ENCODE results near the gene CHGA. TPM values are rescaled to one million over a fixed set of nuclear protein-coding genes. Genes with fewer than 3 reads are reported as not detected.

Gene CHGA
- total and polyA plus RNA-seq, 2 of the 13 experiments (the other 11 are each of a cell fraction or from before 2014, with no cell fraction given): not detected

GRCh38 chr14:92922883-92923743 is at the start of gene CHGA (continued):
- TF ChIP-seq ZNF558 (CRISPR knock-in tag; IDR thresholded peaks at IDR 0.05; ENCODE audit: borderline replicate concordance): peak; percentile 97; the same call in 1 of the 2 replicates
- TF ChIP-seq SNAPC4 (CRISPR knock-in tag; IDR thresholded peaks at IDR 0.05): no peak
- TF ChIP-seq FOXM1 (CRISPR knock-in tag; IDR thresholded peaks at IDR 0.05): peak; percentile 79; the same call in 1 of the 2 replicates
- TF ChIP-seq EEA1 (CRISPR knock-in tag; IDR thresholded peaks at IDR 0.05; ENCODE audit: borderline replicate concordance): peak; percentile 94
- no peak for TF ChIP-seq ZNF10 (CRISPR knock-in tag; IDR thresholded peaks at IDR 0.05; ENCODE audit: borderline replicate concordance, low read depth)
- TF ChIP-seq ZFP37 (CRISPR knock-in tag; IDR thresholded peaks at IDR 0.05; ENCODE audit: borderline replicate concordance): peak; percentile 95
- TF ChIP-seq CTCF (CRISPR knock-in tag; IDR thresholded peaks at IDR 0.05): peak; percentile 18; the same call in 1 of the 2 replicates
- TF ChIP-seq ZBTB7B (CRISPR knock-in tag; IDR thresholded peaks at IDR 0.05): peak; percentile 75; the same call in 1 of the 2 replicates
- peak; percentile 52; the same call in 1 of the 2 replicates for TF ChIP-seq TFDP2 (CRISPR knock-in tag; IDR thresholded peaks at IDR 0.05)
- TF ChIP-seq MYPOP (CRISPR knock-in tag; IDR thresholded peaks at IDR 0.05): 0 out of 2 replicates have a peak, but pooled peaks have one; percentile 63
- TF ChIP-seq PATZ1 (CRISPR knock-in tag; IDR thresholded peaks at IDR 0.05): peak; percentile 58; the same call in 1 of the 2 replicates
- TF ChIP-seq SIN3A (IDR thresholded peaks at IDR 0.05; ENCODE audit: borderline replicate concordance, low read depth, low read length): no peak
- TF ChIP-seq ZNF138 (CRISPR knock-in tag; IDR thresholded peaks at IDR 0.05; ENCODE audit: low read depth): peak; percentile 95
- TF ChIP-seq ARHGAP35 (CRISPR knock-in tag; IDR thresholded peaks at IDR 0.05; ENCODE audit: borderline replicate concordance): peak; percentile 85; the same call in 1 of the 2 replicates
- TF ChIP-seq TBL1XR1 (IDR thresholded peaks at IDR 0.05; ENCODE audit: borderline replicate concordance, low read length, partially characterized antibody): no peak
- peak; percentile 95 for TF ChIP-seq ZNF331 (CRISPR knock-in tag; IDR thresholded peaks at IDR 0.05)
